ENCODE results near the gene NTSR2. TPM values are rescaled to one million over a fixed set of nuclear protein-coding genes. Genes with fewer than 3 reads are reported as not detected.

The NTSR2 gene
- total and polyA plus RNA-seq, 2 donors from 2014 or later: not detected

- Histone ChIP-seq H3K9ac (ENCODE audit: low read length in 3 of 3) (no peak overlapping the region), H3K4me3 (ENCODE audit: low read length in 3 of 3) (no peak overlapping the region), H3K27me3 (ENCODE audit: control insufficient read depth, insufficient read depth, low read length) (no peaks in the 10 kb centered on the region), H3K9me3 (ENCODE audit: control insufficient read depth in 2 of 3, insufficient read depth in 1 of 3, low read length in 3 of 3) (no peaks in the 10 kb centered on the region), H3K36me3 (ENCODE audit: control insufficient read depth in 2 of 3, insufficient read depth in 3 of 3, low read length in 3 of 3) (no peaks in the 10 kb centered on the region), H3K4me1 (ENCODE audit: control insufficient read depth in 2 of 3, insufficient read depth in 2 of 3, low read depth in 1 of 3, low read length in 3 of 3) (peaks cover 0 to 6% (median 0%) of the 10 kb centered on the region in 3 donors), H3K27ac (ENCODE audit: low read depth in 2 of 2, low read length in 2 of 2) (no peak overlapping the region)
- FAIRE-seq (no peak), DNase-seq (no peak)
- no peak for TF ChIP-seq CTCF (IDR thresholded peaks at IDR 0.05; ENCODE audit: borderline replicate concordance, extremely low read depth, insufficient read depth)
- intact Hi-C loops (cut with DNase I): no loop called here
Measured at GRCh38 chr2:11711354-11711716, 41.3 kb upstream of the NTSR2 start.

GRCh38 chr2:11710632-11711353 lies 40.8 kb upstream of the NTSR2 start:
- TF ChIP-seq CTCF (IDR thresholded peaks at IDR 0.05; ENCODE audit: borderline replicate concordance, extremely low read depth, insufficient read depth): no peak
- H3K27ac ChIP-seq (ENCODE audit: low read depth in 2 of 2, low read length in 2 of 2): no peak overlapping the region
- H3K36me3 ChIP-seq (ENCODE audit: control insufficient read depth in 2 of 3, insufficient read depth in 3 of 3, low read length in 3 of 3): no peaks in the 10 kb centered on the region
- no peak overlapping the region for H3K4me3 ChIP-seq (ENCODE audit: low read length in 3 of 3)
- H3K4me1 ChIP-seq (ENCODE audit: control insufficient read depth in 2 of 3, insufficient read depth in 2 of 3, low read depth in 1 of 3, low read length in 3 of 3): peaks cover 0 to 6% (median 0%) of the 10 kb centered on the region in 3 donors
- no peak overlapping the region for H3K9ac ChIP-seq (ENCODE audit: low read length in 3 of 3)
- DNase-seq: no peak
- intact Hi-C loops (cut with DNase I): no loop called here
- no peaks in the 10 kb centered on the region for H3K9me3 ChIP-seq (ENCODE audit: control insufficient read depth in 2 of 3, insufficient read depth in 1 of 3, low read length in 3 of 3)
- FAIRE-seq: no peak
- no peaks in the 10 kb centered on the region for H3K27me3 ChIP-seq (ENCODE audit: control insufficient read depth, insufficient read depth, low read length)

- Histone ChIP-seq H3K9me3 (ENCODE audit: control insufficient read depth in 2 of 3, insufficient read depth in 1 of 3, low read length in 3 of 3) (no peaks in the 10 kb centered on the region), H3K27me3 (ENCODE audit: control insufficient read depth, insufficient read depth, low read length) (no peaks in the 10 kb centered on the region), H3K9ac (ENCODE audit: low read length in 3 of 3) (no peak overlapping the region), H3K4me3 (ENCODE audit: low read length in 3 of 3) (no peak overlapping the region), H3K4me1 (ENCODE audit: control insufficient read depth in 2 of 3, insufficient read depth in 2 of 3, low read depth in 1 of 3, low read length in 3 of 3) (peaks cover 0 to 6% (median 0%) of the 10 kb centered on the region in 3 donors), H3K36me3 (ENCODE audit: control insufficient read depth in 2 of 3, insufficient read depth in 3 of 3, low read length in 3 of 3) (no peaks in the 10 kb centered on the region), H3K27ac (ENCODE audit: low read depth in 2 of 2, low read length in 2 of 2) (no peak overlapping the region)
- intact Hi-C loops (cut with DNase I): no loop called here
- TF ChIP-seq CTCF (IDR thresholded peaks at IDR 0.05; ENCODE audit: borderline replicate concordance, extremely low read depth, insufficient read depth): no peak
- FAIRE-seq (no peak), DNase-seq (no peak)
Measured at GRCh38 chr2:11710210-11710609, 40.2 kb upstream of the NTSR2 start.

GRCh38 chr2:11709293-11709692 lies 39.3 kb upstream of the NTSR2 start:
- peaks cover 0 to 6% (median 0%) of the 10 kb centered on the region in 3 donors for H3K4me1 ChIP-seq (ENCODE audit: control insufficient read depth in 2 of 3, insufficient read depth in 2 of 3, low read depth in 1 of 3, low read length in 3 of 3)
- no peak overlapping the region for H3K27ac ChIP-seq (ENCODE audit: low read depth in 2 of 2, low read length in 2 of 2)
- no peak overlapping the region for H3K9ac ChIP-seq (ENCODE audit: low read length in 3 of 3)
- intact Hi-C loops (cut with DNase I): no loop called here
- no peaks in the 10 kb centered on the region for H3K27me3 ChIP-seq (ENCODE audit: control insufficient read depth, insufficient read depth, low read length)
- DNase-seq (no peak), FAIRE-seq (no peak)
- H3K9me3 ChIP-seq (ENCODE audit: control insufficient read depth in 2 of 3, insufficient read depth in 1 of 3, low read length in 3 of 3): no peaks in the 10 kb centered on the region
- no peaks in the 10 kb centered on the region for H3K36me3 ChIP-seq (ENCODE audit: control insufficient read depth in 2 of 3, insufficient read depth in 3 of 3, low read length in 3 of 3)
- no peak overlapping the region for H3K4me3 ChIP-seq (ENCODE audit: low read length in 3 of 3)
- no peak for TF ChIP-seq CTCF (IDR thresholded peaks at IDR 0.05; ENCODE audit: borderline replicate concordance, extremely low read depth, insufficient read depth)

Data from kidney (tissue), 14 donors.